ENCODE measurements around the gene GANAB. TPM values are rescaled to one million over a fixed set of nuclear protein-coding genes. Genes with fewer than 3 reads are reported as not detected.

GANAB gene
- total and polyA plus RNA-seq, 2 experiments from 2014 or later: 82.3 to 272 TPM

DNA sequence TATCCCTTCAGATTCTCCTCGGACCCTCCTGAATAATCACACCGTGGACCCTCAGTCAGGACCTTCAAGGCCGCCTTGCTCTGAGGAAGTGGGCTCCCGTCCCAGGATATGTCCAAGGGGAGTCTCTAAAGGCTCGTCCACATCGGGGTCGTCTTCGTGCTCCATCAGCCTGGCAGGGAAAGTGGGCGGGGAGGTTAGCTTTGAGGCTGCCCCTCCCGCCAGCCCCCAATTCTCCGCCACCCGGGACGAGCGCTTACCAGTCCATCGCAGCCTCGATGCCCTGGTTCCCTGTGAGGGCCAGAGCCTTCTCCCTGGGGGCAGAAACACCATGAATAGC is 32.0 kb upstream of the GANAB start:
- Histone ChIP-seq H2AFZ (no peak overlapping the region), H3K27ac (ENCODE audit: low read depth) (peak overlapping the region; percentile 53; the same call in 1 of the 2 replicates), H3K79me2 (replicated peaks; ENCODE audit: insufficient read depth) (peaks cover 22% of the 10 kb centered on the region), H3K4me1 (ENCODE audit: insufficient read depth) (peaks cover 11% of the 10 kb centered on the region), H3F3A (replicated peaks; ENCODE audit: low read depth) (peaks cover 22% of the 10 kb centered on the region), H3K4me3 (peak overlapping the region; percentile 99), H3K27me3 (ENCODE audit: insufficient read depth) (no peaks in the 10 kb centered on the region), H3K9me2 (ENCODE audit: insufficient read depth) (no peaks in the 10 kb centered on the region), H3K4me2 (peak overlapping the region; percentile 98), H3K36me3 (ENCODE audit: insufficient read depth) (no peaks in the 10 kb centered on the region), H4K20me1 (replicated peaks; ENCODE audit: insufficient read depth) (no peaks in the 10 kb centered on the region; the same call in 1 of the 2 replicates)
- TF ChIP-seq, protein P1, sequence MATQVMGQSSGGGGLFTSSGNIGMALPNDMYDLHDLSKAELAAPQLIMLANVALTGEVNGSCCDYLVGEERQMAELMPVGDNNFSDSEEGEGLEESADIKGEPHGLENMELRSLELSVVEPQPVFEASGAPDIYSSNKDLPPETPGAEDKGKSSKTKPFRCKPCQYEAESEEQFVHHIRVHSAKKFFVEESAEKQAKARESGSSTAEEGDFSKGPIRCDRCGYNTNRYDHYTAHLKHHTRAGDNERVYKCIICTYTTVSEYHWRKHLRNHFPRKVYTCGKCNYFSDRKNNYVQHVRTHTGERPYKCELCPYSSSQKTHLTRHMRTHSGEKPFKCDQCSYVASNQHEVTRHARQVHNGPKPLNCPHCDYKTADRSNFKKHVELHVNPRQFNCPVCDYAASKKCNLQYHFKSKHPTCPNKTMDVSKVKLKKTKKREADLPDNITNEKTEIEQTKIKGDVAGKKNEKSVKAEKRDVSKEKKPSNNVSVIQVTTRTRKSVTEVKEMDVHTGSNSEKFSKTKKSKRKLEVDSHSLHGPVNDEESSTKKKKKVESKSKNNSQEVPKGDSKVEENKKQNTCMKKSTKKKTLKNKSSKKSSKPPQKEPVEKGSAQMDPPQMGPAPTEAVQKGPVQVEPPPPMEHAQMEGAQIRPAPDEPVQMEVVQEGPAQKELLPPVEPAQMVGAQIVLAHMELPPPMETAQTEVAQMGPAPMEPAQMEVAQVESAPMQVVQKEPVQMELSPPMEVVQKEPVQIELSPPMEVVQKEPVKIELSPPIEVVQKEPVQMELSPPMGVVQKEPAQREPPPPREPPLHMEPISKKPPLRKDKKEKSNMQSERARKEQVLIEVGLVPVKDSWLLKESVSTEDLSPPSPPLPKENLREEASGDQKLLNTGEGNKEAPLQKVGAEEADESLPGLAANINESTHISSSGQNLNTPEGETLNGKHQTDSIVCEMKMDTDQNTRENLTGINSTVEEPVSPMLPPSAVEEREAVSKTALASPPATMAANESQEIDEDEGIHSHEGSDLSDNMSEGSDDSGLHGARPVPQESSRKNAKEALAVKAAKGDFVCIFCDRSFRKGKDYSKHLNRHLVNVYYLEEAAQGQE (IDR thresholded peaks at IDR 0.05; ENCODE audit: unreplicated experiment): no peak
- no peak for TF ChIP-seq ZNF114 (CRISPR knock-in tag; IDR thresholded peaks at IDR 0.05)
- TF ChIP-seq CREB1 (CRISPR knock-in tag; IDR thresholded peaks at IDR 0.05; ENCODE audit: low read depth): no peak
- no peak for TF ChIP-seq EZH2 (IDR thresholded peaks at IDR 0.05; ENCODE audit: low read depth, unreplicated experiment)
- TF ChIP-seq, protein P2, sequence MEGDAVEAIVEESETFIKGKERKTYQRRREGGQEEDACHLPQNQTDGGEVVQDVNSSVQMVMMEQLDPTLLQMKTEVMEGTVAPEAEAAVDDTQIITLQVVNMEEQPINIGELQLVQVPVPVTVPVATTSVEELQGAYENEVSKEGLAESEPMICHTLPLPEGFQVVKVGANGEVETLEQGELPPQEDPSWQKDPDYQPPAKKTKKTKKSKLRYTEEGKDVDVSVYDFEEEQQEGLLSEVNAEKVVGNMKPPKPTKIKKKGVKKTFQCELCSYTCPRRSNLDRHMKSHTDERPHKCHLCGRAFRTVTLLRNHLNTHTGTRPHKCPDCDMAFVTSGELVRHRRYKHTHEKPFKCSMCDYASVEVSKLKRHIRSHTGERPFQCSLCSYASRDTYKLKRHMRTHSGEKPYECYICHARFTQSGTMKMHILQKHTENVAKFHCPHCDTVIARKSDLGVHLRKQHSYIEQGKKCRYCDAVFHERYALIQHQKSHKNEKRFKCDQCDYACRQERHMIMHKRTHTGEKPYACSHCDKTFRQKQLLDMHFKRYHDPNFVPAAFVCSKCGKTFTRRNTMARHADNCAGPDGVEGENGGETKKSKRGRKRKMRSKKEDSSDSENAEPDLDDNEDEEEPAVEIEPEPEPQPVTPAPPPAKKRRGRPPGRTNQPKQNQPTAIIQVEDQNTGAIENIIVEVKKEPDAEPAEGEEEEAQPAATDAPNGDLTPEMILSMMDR (conservative IDR thresholded peaks at IDR 0.05; ENCODE audit: low read depth in 2 of 2): no peak
- TF ChIP-seq NANOG (IDR thresholded peaks at IDR 0.05; ENCODE audit: borderline replicate concordance): no peak
- TF ChIP-seq, protein P3, sequence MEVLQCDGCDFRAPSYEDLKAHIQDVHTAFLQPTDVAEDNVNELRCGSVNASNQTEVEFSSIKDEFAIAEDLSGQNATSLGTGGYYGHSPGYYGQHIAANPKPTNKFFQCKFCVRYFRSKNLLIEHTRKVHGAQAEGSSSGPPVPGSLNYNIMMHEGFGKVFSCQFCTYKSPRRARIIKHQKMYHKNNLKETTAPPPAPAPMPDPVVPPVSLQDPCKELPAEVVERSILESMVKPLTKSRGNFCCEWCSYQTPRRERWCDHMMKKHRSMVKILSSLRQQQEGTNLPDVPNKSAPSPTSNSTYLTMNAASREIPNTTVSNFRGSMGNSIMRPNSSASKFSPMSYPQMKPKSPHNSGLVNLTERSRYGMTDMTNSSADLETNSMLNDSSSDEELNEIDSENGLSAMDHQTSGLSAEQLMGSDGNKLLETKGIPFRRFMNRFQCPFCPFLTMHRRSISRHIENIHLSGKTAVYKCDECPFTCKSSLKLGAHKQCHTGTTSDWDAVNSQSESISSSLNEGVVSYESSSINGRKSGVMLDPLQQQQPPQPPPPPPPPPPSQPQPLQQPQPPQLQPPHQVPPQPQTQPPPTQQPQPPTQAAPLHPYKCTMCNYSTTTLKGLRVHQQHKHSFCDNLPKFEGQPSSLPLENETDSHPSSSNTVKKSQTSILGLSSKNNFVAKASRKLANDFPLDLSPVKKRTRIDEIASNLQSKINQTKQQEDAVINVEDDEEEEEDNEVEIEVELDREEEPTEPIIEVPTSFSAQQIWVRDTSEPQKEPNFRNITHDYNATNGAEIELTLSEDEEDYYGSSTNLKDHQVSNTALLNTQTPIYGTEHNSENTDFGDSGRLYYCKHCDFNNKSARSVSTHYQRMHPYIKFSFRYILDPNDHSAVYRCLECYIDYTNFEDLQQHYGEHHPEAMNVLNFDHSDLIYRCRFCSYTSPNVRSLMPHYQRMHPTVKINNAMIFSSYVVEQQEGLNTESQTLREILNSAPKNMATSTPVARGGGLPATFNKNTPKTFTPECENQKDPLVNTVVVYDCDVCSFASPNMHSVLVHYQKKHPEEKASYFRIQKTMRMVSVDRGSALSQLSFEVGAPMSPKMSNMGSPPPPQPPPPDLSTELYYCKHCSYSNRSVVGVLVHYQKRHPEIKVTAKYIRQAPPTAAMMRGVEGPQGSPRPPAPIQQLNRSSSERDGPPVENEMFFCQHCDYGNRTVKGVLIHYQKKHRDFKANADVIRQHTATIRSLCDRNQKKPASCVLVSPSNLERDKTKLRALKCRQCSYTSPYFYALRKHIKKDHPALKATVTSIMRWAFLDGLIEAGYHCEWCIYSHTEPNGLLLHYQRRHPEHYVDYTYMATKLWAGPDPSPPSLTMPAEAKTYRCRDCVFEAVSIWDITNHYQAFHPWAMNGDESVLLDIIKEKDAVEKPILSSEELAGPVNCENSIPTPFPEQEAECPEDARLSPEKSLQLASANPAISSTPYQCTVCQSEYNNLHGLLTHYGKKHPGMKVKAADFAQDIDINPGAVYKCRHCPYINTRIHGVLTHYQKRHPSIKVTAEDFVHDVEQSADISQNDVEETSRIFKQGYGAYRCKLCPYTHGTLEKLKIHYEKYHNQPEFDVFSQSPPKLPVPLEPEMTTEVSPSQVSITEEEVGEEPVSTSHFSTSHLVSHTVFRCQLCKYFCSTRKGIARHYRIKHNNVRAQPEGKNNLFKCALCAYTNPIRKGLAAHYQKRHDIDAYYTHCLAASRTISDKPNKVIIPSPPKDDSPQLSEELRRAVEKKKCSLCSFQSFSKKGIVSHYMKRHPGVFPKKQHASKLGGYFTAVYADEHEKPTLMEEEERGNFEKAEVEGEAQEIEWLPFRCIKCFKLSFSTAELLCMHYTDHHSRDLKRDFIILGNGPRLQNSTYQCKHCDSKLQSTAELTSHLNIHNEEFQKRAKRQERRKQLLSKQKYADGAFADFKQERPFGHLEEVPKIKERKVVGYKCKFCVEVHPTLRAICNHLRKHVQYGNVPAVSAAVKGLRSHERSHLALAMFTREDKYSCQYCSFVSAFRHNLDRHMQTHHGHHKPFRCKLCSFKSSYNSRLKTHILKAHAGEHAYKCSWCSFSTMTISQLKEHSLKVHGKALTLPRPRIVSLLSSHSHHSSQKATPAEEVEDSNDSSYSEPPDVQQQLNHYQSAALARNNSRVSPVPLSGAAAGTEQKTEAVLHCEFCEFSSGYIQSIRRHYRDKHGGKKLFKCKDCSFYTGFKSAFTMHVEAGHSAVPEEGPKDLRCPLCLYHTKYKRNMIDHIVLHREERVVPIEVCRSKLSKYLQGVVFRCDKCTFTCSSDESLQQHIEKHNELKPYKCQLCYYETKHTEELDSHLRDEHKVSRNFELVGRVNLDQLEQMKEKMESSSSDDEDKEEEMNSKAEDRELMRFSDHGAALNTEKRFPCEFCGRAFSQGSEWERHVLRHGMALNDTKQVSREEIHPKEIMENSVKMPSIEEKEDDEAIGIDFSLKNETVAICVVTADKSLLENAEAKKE (CRISPR knock-in tag; IDR thresholded peaks at IDR 0.05): no peak
- no peak for TF ChIP-seq STAT1 (IDR thresholded peaks at IDR 0.05; ENCODE audit: unreplicated experiment)
- DNase-seq (ENCODE audit: low spot score) (no peak), ATAC-seq (no peak; the same call in 2 of the 3 replicates)
- H3K9me3 Mint-ChIP-seq: no peaks in the 10 kb centered on the region
- H3K4me1 Mint-ChIP-seq: peaks cover 20% of the 10 kb centered on the region
- H3K36me3 Mint-ChIP-seq (ENCODE audit: low read depth): peaks cover 39% of the 10 kb centered on the region
- peak overlapping the region; percentile 80 for H3K4me3 Mint-ChIP-seq
- H3K27me3 Mint-ChIP-seq (ENCODE audit: insufficient read depth, low read depth, poor library complexity): peaks cover 9% of the 10 kb centered on the region
- peak overlapping the region; percentile 95 for H3K27ac Mint-ChIP-seq

Measured in GM23338 (cell line).